ENCODE data around the gene ARHGAP26.

ARHGAP26 gene

GRCh38 chr5:143025376-143025775 lies 255.2 kb downstream of the ARHGAP26 start:
- DNase-seq = no peak

- DNase-seq = no peak
Measured at GRCh38 chr5:143025971-143026370, 255.8 kb downstream of the ARHGAP26 start.

- DNase-seq = no peak
Measured at GRCh38 chr5:143026380-143026779, 256.2 kb downstream of the ARHGAP26 start.

- no peak for DNase-seq
Measured at GRCh38 chr5:143029293-143029692, 259.1 kb downstream of the ARHGAP26 start.

GRCh38 chr5:143030349-143030748 lies 260.2 kb downstream of the ARHGAP26 start:
- DNase-seq = no peak

- DNase-seq = no peak
Measured at GRCh38 chr5:143031781-143032580, 261.8 kb downstream of the ARHGAP26 start.

GRCh38 chr5:143032581-143032836 lies 262.3 kb downstream of the ARHGAP26 start:
- DNase-seq = no peak

- DNase-seq = peak; percentile 72
Measured at GRCh38 chr5:143033535-143034250, 263.5 kb downstream of the ARHGAP26 start.

GRCh38 chr5:143036146-143036927 lies 266.2 kb downstream of the ARHGAP26 start:
- DNase-seq = no peak

- DNase-seq = no peak
Measured at GRCh38 chr5:143037071-143037470, 266.9 kb downstream of the ARHGAP26 start.

- DNase-seq = no peak
Measured at GRCh38 chr5:143037708-143038107, 267.5 kb downstream of the ARHGAP26 start.

- no peak for DNase-seq
Measured at GRCh38 chr5:143040622-143041021, 270.4 kb downstream of the ARHGAP26 start.

GRCh38 chr5:143041461-143041860 lies 271.3 kb downstream of the ARHGAP26 start:
- DNase-seq = no peak

- DNase-seq = no peak
Measured at GRCh38 chr5:143041972-143042770, 272.0 kb downstream of the ARHGAP26 start.

- DNase-seq = no peak
Measured at GRCh38 chr5:143044265-143044664, 274.1 kb downstream of the ARHGAP26 start.

GRCh38 chr5:143045062-143045461 lies 274.9 kb downstream of the ARHGAP26 start:
- no peak for DNase-seq

- DNase-seq = no peak
Measured at GRCh38 chr5:143046314-143046713, 276.1 kb downstream of the ARHGAP26 start.

GRCh38 chr5:143047091-143047490 lies 276.9 kb downstream of the ARHGAP26 start:
- no peak for DNase-seq

GRCh38 chr5:143050183-143050582 lies 280.0 kb downstream of the ARHGAP26 start:
- no peak for DNase-seq

GRCh38 chr5:143051244-143052058 lies 281.3 kb downstream of the ARHGAP26 start:
- DNase-seq = peak; percentile 53

GRCh38 chr5:143052967-143053682 lies 282.9 kb downstream of the ARHGAP26 start:
- DNase-seq = no peak

Measured in amniotic stem cell (primary cell).